NT2/D1 (cell line): ENCODE results near the gene TNK1.

Experiments
- SUZ12 ChIP-seq: IDR thresholded peaks from 2 replicates; pipeline ENCODE4 v1.6.1; 2011; ENCODE audit not compliant: insufficient read length, insufficient read depth; ENCODE audit errors: extremely low read depth
- YY1 ChIP-seq: IDR thresholded peaks from 2 replicates; pipeline ENCODE4 v1.6.1; 2011; ENCODE audit not compliant: insufficient read length, insufficient read depth
- ZNF274 ChIP-seq: IDR thresholded peaks from 2 replicates; pipeline ENCODE4 v1.6.1; 2011; ENCODE audit warnings: mild to moderate bottlenecking, low read depth, low read length

GRCh38 chr17:7355053-7355452 lies 25.8 kb upstream of the TNK1 start, which contains the start of gene TMEM95:
- TF ChIP-seq ZNF274 (no peak), YY1 (no peak), SUZ12 (no peak)
